B cell (primary cell): Measurements from ENCODE around the gene PLCXD1. TPM values are rescaled to one million over a fixed set of nuclear protein-coding genes. Genes with fewer than 3 reads are reported as not detected.

Source experiments
- ATAC-seq: fragments of 200-7000 bp; cut with Tn5 transposase; one replicate; pipeline ENCODE4 v1.10.0; 2021; ENCODE audit warnings: low read depth, mild to moderate bottlenecking, moderate number of reproducible peaks, moderate library complexity
- CTCF ChIA-PET: fragments of 350-600 bp; sonication (Branson Sonifier 250); formaldehyde crosslinking; loops from one replicate; lab custom pipeline; 2021; ENCODE audit warnings: antibody characterized with exemption, inconsistent platforms; lab: Charles Lee
- POLR2A ChIA-PET: fragments of 350-600 bp; sonication (Branson Sonifier 250); formaldehyde crosslinking; loops from one replicate; lab custom pipeline; 2021; ENCODE audit warnings: antibody characterized with exemption; lab: Charles Lee
- DNase-seq: peaks from one replicate; pipeline ENCODE4 v3.0.0; 2013
- H2AFZ ChIP-seq: 2 replicates; pipeline ENCODE4 v1.6.1; 2012; ENCODE audit warnings: mild to moderate bottlenecking, low read depth, low read length; ENCODE audit not compliant: insufficient read depth, poor library complexity, severe bottlenecking
- H3K27ac ChIP-seq, 2 donors: 1 replicate in 1 of 2; 2 replicates in 1 of 2; pipeline ENCODE4 v1.5.1; 2012 to 2013; ENCODE audit warnings: low read length in 2 of 2, mild to moderate bottlenecking in 2 of 2, moderate library complexity in 1 of 2
- H3K27me3 ChIP-seq, 4 experiments: fragments of 200-600 bp in 1 of 4; sonication (generic) in 1 of 4; replicated peaks in 1 of 4; 1 replicate in 2 of 4; 2 replicates in 2 of 4; pipeline versions ENCODE4 v1.6.1 to v1.7.0; 2013 to 2016; ENCODE audit warnings: low read length in 3 of 4, mild to moderate bottlenecking in 2 of 4, mixed read lengths in 1 of 4, moderate library complexity in 1 of 4; ENCODE audit not compliant: insufficient read depth in 4 of 4, control insufficient read depth in 3 of 4; ENCODE audit errors: control extremely low read depth in 1 of 4
- H3K36me3 ChIP-seq, 2 experiments: replicated peaks in 1 of 2; 1 replicate in 1 of 2; 2 replicates in 1 of 2; pipeline versions ENCODE4 v1.6.1 to v1.7.1; 2013; ENCODE audit warnings: low read length in 1 of 2; ENCODE audit not compliant: insufficient read depth in 2 of 2, control insufficient read depth in 1 of 2; ENCODE audit errors: control extremely low read depth in 1 of 2, extremely low read depth in 1 of 2
- H3K4me1 ChIP-seq, 2 donors: fragments of 200-600 bp in 1 of 2; sonication (generic) in 1 of 2; 1 replicate in 1 of 2; 2 replicates in 1 of 2; pipeline versions ENCODE4 v1.5.1 to v1.6.1; 2013 to 2017; ENCODE audit warnings: low read length in 2 of 2; ENCODE audit not compliant: control insufficient read depth in 2 of 2, insufficient read depth in 2 of 2
- H3K4me2 ChIP-seq: replicated peaks from 2 replicates; pipeline ENCODE3; 2012; ENCODE audit warnings: mild to moderate bottlenecking, low read depth, low read length; ENCODE audit not compliant: poor library complexity, severe bottlenecking
- H3K4me3 ChIP-seq, 5 experiments: fragments of 200-600 bp in 1 of 5; sonication (generic) in 1 of 5; 1 replicate in 3 of 5; 2 replicates in 2 of 5; pipeline versions ENCODE4 v1.5.1 to v1.7.0; 2011 to 2016; ENCODE audit warnings: low read length in 4 of 5, mild to moderate bottlenecking in 4 of 5, low read depth in 2 of 5, control low read depth in 1 of 5, moderate library complexity in 1 of 5; ENCODE audit not compliant: insufficient read depth in 1 of 5; ENCODE audit errors: control extremely low read depth in 1 of 5, extremely low read depth in 1 of 5
- H3K79me2 ChIP-seq: fragments of 200-600 bp; sonication (generic); one replicate; pipeline ENCODE4 v1.6.0; 2016; ENCODE audit warnings: low read length; ENCODE audit not compliant: control insufficient read depth, insufficient read depth
- H3K9ac ChIP-seq: fragments of 200-600 bp; sonication (generic); 2 replicates; pipeline ENCODE4 v1.6.1; 2017; ENCODE audit warnings: mild to moderate bottlenecking, low read length, moderate library complexity
- H3K9me3 ChIP-seq, 3 donors: one replicate each; pipeline versions ENCODE4 v1.6.1 to v1.7.1; 2013; ENCODE audit warnings: low read length in 2 of 3; ENCODE audit not compliant: control insufficient read depth in 2 of 3, insufficient read depth in 1 of 3; ENCODE audit errors: control extremely low read depth in 1 of 3
- H4K20me1 ChIP-seq: 2 replicates; pipeline ENCODE4 v1.6.0; 2012; ENCODE audit warnings: mild to moderate bottlenecking, low read length; ENCODE audit not compliant: insufficient read depth, control insufficient read depth, poor library complexity, severe bottlenecking
- H3K27ac Mint-ChIP-seq: one replicate; pipeline ENCODE4 v1.8.0; 2021; ENCODE audit warnings: mixed read lengths
- H3K27me3 Mint-ChIP-seq: one replicate; pipeline ENCODE4 v1.8.0; 2021; ENCODE audit warnings: mixed read lengths
- H3K4me1 Mint-ChIP-seq: one replicate; pipeline ENCODE4 v1.8.0; 2021; ENCODE audit warnings: mixed read lengths
- H3K4me3 Mint-ChIP-seq: one replicate; pipeline ENCODE4 v1.8.0; 2021; ENCODE audit warnings: mixed read lengths
- H3K9me3 Mint-ChIP-seq: one replicate; pipeline ENCODE4 v1.8.0; 2022; ENCODE audit warnings: mixed read lengths; ENCODE audit not compliant: insufficient read depth
- CTCF ChIP-seq: fragments of 200-600 bp; IDR thresholded peaks from one replicate; pipeline ENCODE4 v1.8.0; 2022; ENCODE audit warnings: antibody characterized with exemption, mild to moderate bottlenecking
- EZH2 ChIP-seq: IDR thresholded peaks from 2 replicates; pipeline ENCODE4 v1.6.1; 2012; ENCODE audit warnings: borderline replicate concordance, low read depth, mild to moderate bottlenecking, moderate library complexity, low read length; ENCODE audit not compliant: insufficient read depth, poor library complexity, severe bottlenecking
- WGBS: methylation state at CpG from one replicate; pipeline ENCODE4 v1.1.5; 2013; ENCODE audit warnings: missing lambda C conversion rate; ENCODE audit not compliant: insufficient coverage; 5-methylcytosine and 5-hydroxymethylcytosine counted together
- intact Hi-C: fragments of 100-400 bp; cut with micrococcal nuclease; formaldehyde crosslinking; loops from one replicate; pipeline ENCODE4 v1.10.0; 2022
- polyA plus RNA-seq: library from polyadenylated mRNA; depleted of rRNA; stranded (reverse); fragments of >200 nt; gene quantifications from 2 replicates; pipeline ENCODE4 v1.2.3, GENCODE V29; 2012
- total RNA-seq, 2 donors: library from RNA; stranded (reverse); fragments of 120-200 nt in 1 of 2; gene quantifications; 1 replicate in 1 of 2; 2 replicates in 1 of 2; pipeline versions ENCODE4 v1.2.3 to v1.2.4, GENCODE V29; 2013 to 2022

PLCXD1 gene
- total and polyA plus RNA-seq, 2 donors (not counting 1 experiment from before 2014, with no cell fraction given) = 30.4 to 38.5 TPM

- ChIA-PET CTCF (no interaction called here), POLR2A (no interaction called here)
- H3K4me1 Mint-ChIP-seq = no peaks in the 10 kb centered on the region
- H3K27ac Mint-ChIP-seq = no peak overlapping the region
- no peaks in the 10 kb centered on the region for H3K79me2 ChIP-seq
- DNase-seq = no peak
- H2AFZ ChIP-seq = no peak overlapping the region
- no peaks in the 10 kb centered on the region for H3K27me3 Mint-ChIP-seq
- intact Hi-C loops = no loop called here
- peaks cover 0 to 9% of the 10 kb centered on the region in 2 experiments for H3K36me3 ChIP-seq
- no peak overlapping the region for H3K4me2 ChIP-seq
- peaks cover 0 to 22% (median 0%) of the 10 kb centered on the region in 3 donors for H3K9me3 ChIP-seq
- H3K4me1 ChIP-seq = no peaks in the 10 kb centered on the region
- H3K4me3 Mint-ChIP-seq = no peak overlapping the region
- no peak overlapping the region for H3K27ac ChIP-seq
- no peak overlapping the region for H3K4me3 ChIP-seq
- no peak overlapping the region for H3K9ac ChIP-seq
- no peaks in the 10 kb centered on the region for H3K9me3 Mint-ChIP-seq
- H3K27me3 ChIP-seq = no peaks in the 10 kb centered on the region
- ATAC-seq = no peak
- TF ChIP-seq EZH2 (no peak), CTCF (no peak)
- no peaks in the 10 kb centered on the region for H4K20me1 ChIP-seq
- 95% methylated on average over 71 of the region's 75 CpGs for WGBS
These were observed 65.0 kb downstream of the PLCXD1 start for GRCh38 chrX:346034-346813.

- H3K79me2 ChIP-seq = peaks cover 5% of the 10 kb centered on the region
- peaks cover 0 to 7% of the 10 kb centered on the region in 2 experiments for H3K36me3 ChIP-seq
- no peak overlapping the region for H3K4me2 ChIP-seq
- H4K20me1 ChIP-seq = no peaks in the 10 kb centered on the region
- POLR2A ChIA-PET = no interaction called here
- no peak overlapping the region for H3K4me3 Mint-ChIP-seq
- no peaks in the 10 kb centered on the region for H3K27me3 Mint-ChIP-seq
- 95% methylated on average over 59 of the region's 59 CpGs for WGBS
- H3K9me3 ChIP-seq = peaks cover 0 to 16% (median 0%) of the 10 kb centered on the region in 3 donors
- no peaks in the 10 kb centered on the region for H3K9me3 Mint-ChIP-seq
- no peak overlapping the region for H3K27ac Mint-ChIP-seq
- DNase-seq (no peak), ATAC-seq (no peak)
- TF ChIP-seq CTCF (no peak), EZH2 (no peak)
- no peak overlapping the region for H3K27ac ChIP-seq
- no peaks in the 10 kb centered on the region for H3K27me3 ChIP-seq
- H3K4me1 ChIP-seq = no peaks in the 10 kb centered on the region
- intact Hi-C loops = no loop called here
- CTCF ChIA-PET = no interaction called here
- no peak overlapping the region for H3K4me3 ChIP-seq
- H3K9ac ChIP-seq = no peak overlapping the region
- H2AFZ ChIP-seq = no peak overlapping the region
- no peaks in the 10 kb centered on the region for H3K4me1 Mint-ChIP-seq
These were observed 66.4 kb downstream of the PLCXD1 start for GRCh38 chrX:347351-348117.
